Cardiac muscle cell (in vitro differentiated cells and primary cell): ENCODE results near the gene MKS1. TPM values are rescaled to one million over a fixed set of nuclear protein-coding genes. Genes with fewer than 3 reads are reported as not detected.

Experiments
- DNase-seq, 2 donors: peaks; one replicate each; pipeline versions ENCODE4 v3.0.0 to v3.0.0-alpha.2; 2010 to 2017; ENCODE audit warnings: low read depth in 1 of 2, low spot score in 1 of 2
- H3K27ac ChIP-seq: fragments of 200-600 bp; sonication (generic); 2 replicates; pipeline ENCODE4 v1.5.1; 2016
- H3K27me3 ChIP-seq: fragments of 200-600 bp; sonication (generic); 2 replicates; pipeline ENCODE4 v1.6.0; 2016; ENCODE audit warnings: control low read depth
- H3K36me3 ChIP-seq: fragments of 200-600 bp; sonication (generic); 2 replicates; pipeline ENCODE4 v1.5.1; 2016; ENCODE audit warnings: control low read depth
- H3K4me1 ChIP-seq: fragments of 200-600 bp; sonication (generic); 2 replicates; pipeline ENCODE4 v1.8.1; 2017; ENCODE audit warnings: low read depth, mild to moderate bottlenecking, mixed run types
- H3K4me3 ChIP-seq: fragments of 200-600 bp; sonication (generic); 2 replicates; pipeline ENCODE4 v1.5.1; 2016; ENCODE audit warnings: mild to moderate bottlenecking
- H3K9me3 ChIP-seq: fragments of 200-600 bp; sonication (generic); 2 replicates; pipeline ENCODE4 v1.5.1; 2017; ENCODE audit warnings: low read depth, mild to moderate bottlenecking, control low read depth
- polyA plus RNA-seq: library from polyadenylated mRNA; unstranded; fragments of >200 nt; fragmentation: Nextera tagmentation; extraction: Ambion mirVana; gene quantifications from 2 replicates; pipeline ENCODE4 v1.2.1, GENCODE V29; 2016
- total RNA-seq: library from RNA; depleted of rRNA; stranded (reverse); fragments of >200 nt; gene quantifications from 2 replicates; pipeline ENCODE4 v1.2.3, GENCODE V29; 2016
- TF ChIP-seq, protein P1 (sequence below): IDR thresholded peaks from 2 replicates; pipeline ENCODE4 v1.5.1; 2012; ENCODE audit warnings: low read depth, mild to moderate bottlenecking, low read length

MKS1 gene
- total and polyA plus RNA-seq, 2 experiments from 2014 or later: 28.6 to 29.7 TPM

DNA sequence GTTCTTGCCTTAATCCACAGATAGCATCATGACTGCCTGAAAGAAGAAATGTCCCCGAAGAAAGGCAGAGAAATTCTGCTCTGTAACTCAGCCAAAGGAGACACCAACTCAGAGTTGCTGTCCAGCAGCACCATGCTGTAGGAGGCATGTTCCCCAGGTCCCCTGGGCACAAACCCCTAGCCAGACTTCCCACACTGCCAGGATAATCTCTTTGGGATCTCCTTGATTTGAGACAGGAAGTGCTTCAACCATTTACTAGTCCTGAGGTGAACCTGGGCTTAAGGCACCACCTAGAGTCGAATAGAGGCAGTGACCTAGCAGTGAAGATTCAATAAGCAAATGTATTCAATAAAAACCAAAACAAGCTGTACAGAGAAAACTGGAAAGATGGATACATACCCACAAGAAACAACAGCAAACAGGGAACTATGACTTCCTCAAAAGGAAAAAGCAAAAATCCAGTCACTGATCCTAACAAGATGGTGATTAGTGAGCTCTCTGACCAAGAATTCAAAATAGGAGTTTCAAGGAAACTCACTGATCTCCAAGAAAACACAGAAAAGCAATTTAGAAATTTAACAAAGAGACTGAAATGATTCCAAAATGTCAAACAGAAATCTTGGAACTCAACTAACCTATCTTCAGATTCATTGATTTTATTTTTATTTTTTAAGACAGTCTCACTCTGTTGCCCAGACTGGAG lies 46.5 kb downstream of the MKS1 start:
- no peak overlapping the region for H3K4me3 ChIP-seq
- H3K9me3 ChIP-seq: no peaks in the 10 kb centered on the region
- no peaks in the 10 kb centered on the region for H3K4me1 ChIP-seq
- DNase-seq: peak; percentile 15 to 25
- TF ChIP-seq, protein P1, sequence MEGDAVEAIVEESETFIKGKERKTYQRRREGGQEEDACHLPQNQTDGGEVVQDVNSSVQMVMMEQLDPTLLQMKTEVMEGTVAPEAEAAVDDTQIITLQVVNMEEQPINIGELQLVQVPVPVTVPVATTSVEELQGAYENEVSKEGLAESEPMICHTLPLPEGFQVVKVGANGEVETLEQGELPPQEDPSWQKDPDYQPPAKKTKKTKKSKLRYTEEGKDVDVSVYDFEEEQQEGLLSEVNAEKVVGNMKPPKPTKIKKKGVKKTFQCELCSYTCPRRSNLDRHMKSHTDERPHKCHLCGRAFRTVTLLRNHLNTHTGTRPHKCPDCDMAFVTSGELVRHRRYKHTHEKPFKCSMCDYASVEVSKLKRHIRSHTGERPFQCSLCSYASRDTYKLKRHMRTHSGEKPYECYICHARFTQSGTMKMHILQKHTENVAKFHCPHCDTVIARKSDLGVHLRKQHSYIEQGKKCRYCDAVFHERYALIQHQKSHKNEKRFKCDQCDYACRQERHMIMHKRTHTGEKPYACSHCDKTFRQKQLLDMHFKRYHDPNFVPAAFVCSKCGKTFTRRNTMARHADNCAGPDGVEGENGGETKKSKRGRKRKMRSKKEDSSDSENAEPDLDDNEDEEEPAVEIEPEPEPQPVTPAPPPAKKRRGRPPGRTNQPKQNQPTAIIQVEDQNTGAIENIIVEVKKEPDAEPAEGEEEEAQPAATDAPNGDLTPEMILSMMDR: peak; percentile 35
- H3K27ac ChIP-seq: no peak overlapping the region
- H3K27me3 ChIP-seq: peaks cover 23% of the 10 kb centered on the region
- H3K36me3 ChIP-seq: no peaks in the 10 kb centered on the region

DNA sequence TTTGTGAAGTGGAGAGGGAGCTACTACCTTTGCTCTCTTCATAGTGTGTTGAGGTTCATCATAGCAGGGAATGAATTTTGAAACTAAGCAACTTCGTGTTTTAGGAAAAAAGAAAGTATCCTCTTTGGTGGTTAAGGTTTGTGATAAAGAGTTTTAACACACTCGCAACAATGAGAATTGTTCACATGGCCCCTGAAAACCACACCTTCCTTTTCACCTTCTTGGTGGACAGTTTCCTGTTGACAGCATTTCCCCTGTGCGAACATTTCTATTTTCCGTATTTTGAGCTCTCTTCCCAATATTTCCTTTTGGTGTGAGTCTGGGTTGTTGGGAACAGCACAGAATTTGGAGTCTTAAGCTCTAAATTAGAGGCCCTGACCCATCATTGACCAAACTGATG lies 48.4 kb downstream of the MKS1 start:
- Histone ChIP-seq H3K9me3 (no peaks in the 10 kb centered on the region), H3K36me3 (no peaks in the 10 kb centered on the region), H3K4me1 (no peaks in the 10 kb centered on the region), H3K27me3 (peaks cover 26% of the 10 kb centered on the region), H3K4me3 (no peak overlapping the region), H3K27ac (no peak overlapping the region)
- DNase-seq: no peak
- TF ChIP-seq, protein P1: no peak

DNA sequence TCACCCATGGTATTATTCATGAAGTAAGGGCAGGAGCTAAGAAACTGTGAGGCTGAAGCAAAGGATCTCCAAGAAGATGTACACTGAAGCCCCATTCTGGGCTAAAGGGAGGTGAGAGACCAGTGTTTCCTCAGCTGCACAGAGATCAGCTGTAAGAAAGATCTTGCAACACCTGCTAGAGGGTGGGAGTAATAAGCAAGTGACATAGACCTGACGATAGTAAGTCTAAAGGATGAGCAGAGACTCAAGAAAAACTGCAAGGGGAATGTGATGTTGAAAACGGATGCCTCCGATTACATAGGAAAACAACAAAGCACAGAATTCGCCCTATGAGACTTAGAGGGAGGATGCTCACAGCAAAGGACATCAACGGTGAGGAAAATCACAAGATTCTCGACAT lies 52.4 kb downstream of the MKS1 start, which contains the start of gene OR4D2:
Gene OR4D2 (plus strand): TSS at position 301 of the 400 bp plus-strand sequence. CDS start 2,674 bp downstream, outside the sequence.
- H3K4me1 ChIP-seq: no peaks in the 10 kb centered on the region
- H3K9me3 ChIP-seq: no peaks in the 10 kb centered on the region
- H3K4me3 ChIP-seq: no peak within 1 kb of the TSS
- no peak within 1 kb of the TSS for H3K27ac ChIP-seq
- H3K27me3 ChIP-seq: peaks cover 56% of the 10 kb centered on the region
- TF ChIP-seq, protein P1: no peak
- no peak for DNase-seq
- H3K36me3 ChIP-seq: no peaks in the 10 kb centered on the region

DNA sequence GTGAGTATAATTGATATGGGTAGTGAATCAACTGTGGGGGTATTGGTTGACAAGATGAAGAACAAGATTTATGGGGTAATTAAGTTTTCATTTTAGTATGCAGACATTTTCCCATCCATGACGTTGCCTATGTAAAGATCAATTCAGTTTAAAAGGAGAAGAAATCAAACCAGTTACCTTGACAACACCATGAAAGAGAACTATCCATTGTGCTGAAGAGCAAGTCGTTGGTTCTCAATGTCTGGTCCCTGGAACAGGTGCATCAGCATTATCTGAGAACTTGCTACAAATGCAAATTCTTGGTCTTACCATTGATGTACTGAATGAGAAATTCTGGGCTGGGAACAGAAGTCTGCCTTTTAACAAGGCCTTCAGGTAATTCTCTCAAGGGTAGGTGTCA lies 53.1 kb downstream of the MKS1 start:
- Histone ChIP-seq H3K9me3 (no peaks in the 10 kb centered on the region), H3K27me3 (peaks cover 63% of the 10 kb centered on the region), H3K4me1 (no peaks in the 10 kb centered on the region), H3K4me3 (no peak overlapping the region), H3K36me3 (no peaks in the 10 kb centered on the region), H3K27ac (no peak overlapping the region)
- DNase-seq: no peak
- TF ChIP-seq, protein P1: no peak

DNA sequence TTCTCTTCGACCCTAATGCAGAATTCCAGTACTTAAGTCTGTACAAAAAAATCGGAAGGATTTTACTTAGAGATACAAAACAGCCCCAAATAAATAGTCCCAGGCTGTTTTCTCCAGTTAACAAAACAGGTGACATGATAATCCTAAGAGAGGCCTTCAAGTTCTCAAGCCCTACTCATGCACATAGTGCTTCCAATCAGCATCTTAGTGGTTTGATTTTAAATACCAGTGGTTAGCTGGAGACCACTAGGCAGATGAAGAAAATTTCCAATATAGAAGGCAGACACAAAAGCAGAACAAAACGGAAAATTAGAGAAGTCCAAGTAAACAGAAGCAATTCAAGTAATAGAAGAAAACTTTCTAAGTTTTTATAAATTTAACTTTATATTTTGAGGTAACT lies 57.5 kb downstream of the MKS1 start:
- Histone ChIP-seq H3K36me3 (no peaks in the 10 kb centered on the region), H3K4me1 (no peaks in the 10 kb centered on the region), H3K4me3 (no peak overlapping the region), H3K27ac (no peak overlapping the region), H3K9me3 (no peaks in the 10 kb centered on the region), H3K27me3 (peaks cover 79% of the 10 kb centered on the region)
- TF ChIP-seq, protein P1: no peak
- DNase-seq: no peak
